Neural cell (in vitro differentiated cells): Measurements from ENCODE around the gene CPZ. TPM values are rescaled to one million over a fixed set of nuclear protein-coding genes. Genes with fewer than 3 reads are reported as not detected.

Experiments
- H2AFZ ChIP-seq: fragments of 200-600, 300-800 bp; sonication (generic), shearing (Covaris generic); 2 replicates; pipeline ENCODE4 v1.6.0; 2014; ENCODE audit warnings: low read depth, mild to moderate bottlenecking, antibody characterized with exemption, low read length, moderate library complexity
- H3F3A ChIP-seq: fragments of 200-600 bp; shearing (Covaris generic); 2 replicates; pipeline ENCODE4 v1.6.1; 2016; ENCODE audit warnings: mild to moderate bottlenecking, moderate library complexity, mixed read lengths, antibody characterized with exemption, low read length; ENCODE audit not compliant: insufficient read depth, poor library complexity, severe bottlenecking
- H3K27ac ChIP-seq: fragments of 200-600, 300-800 bp; sonication (generic), shearing (Covaris generic); 2 replicates; pipeline ENCODE4 v1.5.1; 2014; ENCODE audit warnings: mild to moderate bottlenecking, low read length, moderate library complexity
- H3K27me3 ChIP-seq: fragments of 300-800, 200-600 bp; sonication (generic), shearing (Covaris generic); 2 replicates; pipeline ENCODE4 v1.6.0; 2014; ENCODE audit warnings: mild to moderate bottlenecking, low read depth, low read length, moderate library complexity; ENCODE audit not compliant: insufficient read depth
- H3K36me3 ChIP-seq: fragments of 300-800, 200-600 bp; sonication (generic), shearing (Covaris generic); 2 replicates; pipeline ENCODE4 v1.5.1; 2014; ENCODE audit warnings: mild to moderate bottlenecking, antibody characterized with exemption, low read length, moderate library complexity; ENCODE audit not compliant: insufficient read depth
- H3K4me2 ChIP-seq: fragments of 300-800, 200-600 bp; sonication (generic), shearing (Covaris generic); 2 replicates; pipeline ENCODE4 v1.6.0; 2014; ENCODE audit warnings: mild to moderate bottlenecking, low read length
- H3K4me3 ChIP-seq: fragments of 300-800, 200-600 bp; sonication (generic), shearing (Covaris generic); 2 replicates; pipeline ENCODE4 v1.5.1; 2014; ENCODE audit warnings: mild to moderate bottlenecking, low read length, moderate library complexity
- H3K79me2 ChIP-seq: fragments of 200-600 bp; shearing (Covaris generic); replicated peaks from 2 replicates; pipeline ENCODE4 v1.6.0; 2014; ENCODE audit warnings: mild to moderate bottlenecking, low read length, moderate library complexity; ENCODE audit not compliant: insufficient read depth
- H3K9ac ChIP-seq: fragments of 300-800, 200-600 bp; sonication (generic), shearing (Covaris generic); 2 replicates; pipeline ENCODE4 v1.6.1; 2016; ENCODE audit warnings: mild to moderate bottlenecking, low read length, mixed read lengths
- H3K9me2 ChIP-seq: fragments of 200-600 bp; shearing (Covaris generic); 2 replicates; pipeline ENCODE4 v1.6.1; 2016; ENCODE audit warnings: mild to moderate bottlenecking, low read length, mixed read lengths; ENCODE audit not compliant: insufficient read depth
- H3K9me3 ChIP-seq: fragments of 200-600, 300-800 bp; sonication (generic), shearing (Covaris generic); 2 replicates; pipeline ENCODE4 v1.6.1; 2016; ENCODE audit warnings: mild to moderate bottlenecking, mixed run types, low read length, moderate library complexity, mixed read lengths
- H4K20me1 ChIP-seq: fragments of 200-600 bp; shearing (Covaris generic); 2 replicates; pipeline ENCODE4 v1.6.1; 2016; ENCODE audit warnings: mild to moderate bottlenecking, mixed run types; ENCODE audit not compliant: insufficient read depth
- CTCF ChIP-seq: fragments of 450-650 bp; IDR thresholded peaks from 2 replicates; pipeline ENCODE4 v1.5.1; 2014; ENCODE audit warnings: antibody characterized with exemption, mild to moderate bottlenecking, moderate library complexity; ENCODE audit not compliant: poor library complexity, severe bottlenecking
- EP300 ChIP-seq: fragments of 450-650 bp; conservative IDR thresholded peaks from 2 replicates; pipeline ENCODE4 v1.6.1; 2014; ENCODE audit warnings: antibody characterized with exemption, mild to moderate bottlenecking, moderate library complexity; ENCODE audit not compliant: poor library complexity, severe bottlenecking
- EZH2 ChIP-seq: fragments of 200-600, 300-800 bp; shearing (Covaris generic), sonication (generic); IDR thresholded peaks from 2 replicates; pipeline ENCODE4 v1.6.1; 2014; ENCODE audit warnings: antibody characterized with exemption, low read length, borderline replicate concordance, mild to moderate bottlenecking; ENCODE audit not compliant: insufficient read depth, poor library complexity, severe bottlenecking
- RAD21 ChIP-seq: fragments of 450-650 bp; conservative IDR thresholded peaks from 2 replicates; pipeline ENCODE4 v1.6.1; 2014; ENCODE audit warnings: antibody characterized with exemption, mild to moderate bottlenecking, moderate library complexity
- SMC3 ChIP-seq: fragments of 450-650 bp; conservative IDR thresholded peaks from 2 replicates; pipeline ENCODE4 v1.6.1; 2014; ENCODE audit warnings: antibody characterized with exemption, mild to moderate bottlenecking, moderate library complexity; ENCODE audit not compliant: poor library complexity
- polyA plus RNA-seq: library from polyadenylated mRNA; depleted of rRNA; stranded (reverse); fragments of >200 nt; gene quantifications from 2 replicates; pipeline ENCODE4 v1.2.3, GENCODE V29; 2014
- TF ChIP-seq, protein P1 (sequence below): IDR thresholded peaks from 2 replicates; pipeline ENCODE4 v1.6.1; 2012; ENCODE audit warnings: borderline replicate concordance

CPZ gene
- polyA plus RNA-seq, 1 donor from 2014 or later = not detected

GRCh38 chr4:8594097-8595038, 1.8 kb downstream of the CPZ start:
- no peak overlapping the region for H3K9ac ChIP-seq
- no peaks in the 10 kb centered on the region for H3K79me2 ChIP-seq
- H3K9me3 ChIP-seq = no peaks in the 10 kb centered on the region
- no peaks in the 10 kb centered on the region for H3F3A ChIP-seq
- H3K4me3 ChIP-seq = no peak overlapping the region
- H4K20me1 ChIP-seq = no peaks in the 10 kb centered on the region
- H3K9me2 ChIP-seq = no peaks in the 10 kb centered on the region
- H2AFZ ChIP-seq = no peak overlapping the region
- TF ChIP-seq SMC3 = peak; percentile 61
- TF ChIP-seq, protein P1, sequence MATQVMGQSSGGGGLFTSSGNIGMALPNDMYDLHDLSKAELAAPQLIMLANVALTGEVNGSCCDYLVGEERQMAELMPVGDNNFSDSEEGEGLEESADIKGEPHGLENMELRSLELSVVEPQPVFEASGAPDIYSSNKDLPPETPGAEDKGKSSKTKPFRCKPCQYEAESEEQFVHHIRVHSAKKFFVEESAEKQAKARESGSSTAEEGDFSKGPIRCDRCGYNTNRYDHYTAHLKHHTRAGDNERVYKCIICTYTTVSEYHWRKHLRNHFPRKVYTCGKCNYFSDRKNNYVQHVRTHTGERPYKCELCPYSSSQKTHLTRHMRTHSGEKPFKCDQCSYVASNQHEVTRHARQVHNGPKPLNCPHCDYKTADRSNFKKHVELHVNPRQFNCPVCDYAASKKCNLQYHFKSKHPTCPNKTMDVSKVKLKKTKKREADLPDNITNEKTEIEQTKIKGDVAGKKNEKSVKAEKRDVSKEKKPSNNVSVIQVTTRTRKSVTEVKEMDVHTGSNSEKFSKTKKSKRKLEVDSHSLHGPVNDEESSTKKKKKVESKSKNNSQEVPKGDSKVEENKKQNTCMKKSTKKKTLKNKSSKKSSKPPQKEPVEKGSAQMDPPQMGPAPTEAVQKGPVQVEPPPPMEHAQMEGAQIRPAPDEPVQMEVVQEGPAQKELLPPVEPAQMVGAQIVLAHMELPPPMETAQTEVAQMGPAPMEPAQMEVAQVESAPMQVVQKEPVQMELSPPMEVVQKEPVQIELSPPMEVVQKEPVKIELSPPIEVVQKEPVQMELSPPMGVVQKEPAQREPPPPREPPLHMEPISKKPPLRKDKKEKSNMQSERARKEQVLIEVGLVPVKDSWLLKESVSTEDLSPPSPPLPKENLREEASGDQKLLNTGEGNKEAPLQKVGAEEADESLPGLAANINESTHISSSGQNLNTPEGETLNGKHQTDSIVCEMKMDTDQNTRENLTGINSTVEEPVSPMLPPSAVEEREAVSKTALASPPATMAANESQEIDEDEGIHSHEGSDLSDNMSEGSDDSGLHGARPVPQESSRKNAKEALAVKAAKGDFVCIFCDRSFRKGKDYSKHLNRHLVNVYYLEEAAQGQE = no peak
- TF ChIP-seq RAD21 = peak; percentile 59
- no peak for TF ChIP-seq EP300
- TF ChIP-seq CTCF = peak; percentile 67
- H3K27ac ChIP-seq = no peak overlapping the region
- H3K4me2 ChIP-seq = no peak overlapping the region
- H3K36me3 ChIP-seq = no peaks in the 10 kb centered on the region
- H3K27me3 ChIP-seq = peaks cover 33% of the 10 kb centered on the region

DNA sequence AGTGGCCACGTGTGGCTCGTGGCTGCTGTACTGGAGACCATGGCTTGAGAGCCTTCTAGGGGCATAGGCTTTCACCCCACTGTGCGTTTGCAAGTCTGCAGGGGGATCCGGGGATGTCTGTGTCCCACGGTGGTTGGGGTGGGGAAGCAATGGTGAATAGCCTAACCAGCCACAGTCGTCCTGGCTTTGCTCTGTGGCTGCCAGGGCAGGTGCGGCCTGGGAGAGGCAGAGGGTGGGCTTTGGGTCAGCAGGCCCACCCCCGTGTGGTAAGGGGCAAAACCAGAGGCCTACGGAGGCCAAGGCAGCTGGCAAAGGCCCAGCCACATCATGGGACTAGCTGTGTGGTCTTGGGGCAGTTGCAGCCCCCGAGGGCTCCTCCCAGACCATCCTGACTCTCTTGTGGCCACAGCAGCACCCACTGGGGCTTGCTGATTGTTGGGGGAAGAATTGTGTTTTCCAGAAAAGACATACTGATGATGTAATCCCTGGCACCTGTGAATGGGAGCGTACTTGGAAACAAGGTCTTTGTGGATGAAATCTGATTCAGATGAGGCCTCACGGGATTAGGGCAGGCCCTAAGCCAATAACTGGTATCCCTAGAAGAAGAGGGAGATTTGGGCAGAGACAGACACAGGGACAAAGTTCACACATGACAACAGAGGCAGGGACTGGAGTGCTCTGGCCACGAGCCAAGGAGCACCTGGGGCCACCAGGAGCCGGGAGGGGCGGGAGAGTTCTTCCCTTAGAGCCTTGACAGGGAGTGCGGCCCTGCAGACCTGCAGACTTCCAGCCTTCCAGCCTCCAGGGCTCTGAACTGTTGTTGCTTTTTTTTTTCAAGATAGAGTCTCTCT, 2.9 kb downstream of the CPZ start:
- Histone ChIP-seq H3K9ac (no peak overlapping the region), H3F3A (no peaks in the 10 kb centered on the region), H3K9me3 (no peaks in the 10 kb centered on the region), H3K9me2 (no peaks in the 10 kb centered on the region), H3K27me3 (peaks cover 33% of the 10 kb centered on the region), H3K27ac (no peak overlapping the region), H3K4me3 (no peak overlapping the region), H3K79me2 (no peaks in the 10 kb centered on the region), H3K4me2 (no peak overlapping the region), H4K20me1 (no peaks in the 10 kb centered on the region), H2AFZ (no peak overlapping the region), H3K36me3 (no peaks in the 10 kb centered on the region)
- no peak for TF ChIP-seq EZH2
